ENCODE results near the gene RGS3.

The RGS3 gene

DNA sequence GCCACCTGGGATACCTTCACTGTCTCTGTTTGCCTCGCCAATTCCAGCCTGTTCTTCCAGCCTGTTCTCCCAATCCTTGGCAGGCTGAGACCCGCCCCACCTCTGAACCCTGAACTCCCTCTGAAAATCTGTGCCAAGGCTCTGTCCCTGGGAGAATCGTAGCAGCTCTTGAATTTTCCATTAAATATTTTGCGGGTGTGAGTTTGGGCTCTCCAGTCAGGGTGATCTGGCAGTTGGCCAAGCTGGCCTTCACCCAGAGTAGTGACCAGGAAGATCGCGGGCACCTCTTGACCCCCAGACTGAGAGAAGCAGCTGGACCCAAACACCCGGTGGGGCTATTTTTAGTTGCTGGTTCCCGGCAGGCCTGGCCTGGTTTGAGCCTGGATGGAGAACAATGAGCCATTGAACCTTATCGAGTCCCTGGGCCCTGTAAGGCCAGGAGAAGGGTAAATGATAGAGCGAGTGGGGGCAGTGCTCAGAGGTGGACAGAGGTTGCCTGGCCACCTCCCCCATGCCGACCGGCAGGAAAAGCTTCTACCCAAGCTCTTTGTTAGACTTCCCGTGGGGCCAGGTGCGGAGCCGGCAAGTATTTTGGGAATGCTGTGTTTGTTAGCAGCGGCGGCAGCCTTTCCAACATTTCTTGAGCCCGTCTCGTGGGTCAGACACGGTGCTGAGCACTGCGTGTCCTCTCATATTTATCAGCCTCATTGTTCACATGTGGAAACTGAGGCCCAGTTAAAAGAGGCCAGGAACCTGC lies 146.2 kb downstream of the RGS3 start:
- TF ChIP-seq, protein P1, sequence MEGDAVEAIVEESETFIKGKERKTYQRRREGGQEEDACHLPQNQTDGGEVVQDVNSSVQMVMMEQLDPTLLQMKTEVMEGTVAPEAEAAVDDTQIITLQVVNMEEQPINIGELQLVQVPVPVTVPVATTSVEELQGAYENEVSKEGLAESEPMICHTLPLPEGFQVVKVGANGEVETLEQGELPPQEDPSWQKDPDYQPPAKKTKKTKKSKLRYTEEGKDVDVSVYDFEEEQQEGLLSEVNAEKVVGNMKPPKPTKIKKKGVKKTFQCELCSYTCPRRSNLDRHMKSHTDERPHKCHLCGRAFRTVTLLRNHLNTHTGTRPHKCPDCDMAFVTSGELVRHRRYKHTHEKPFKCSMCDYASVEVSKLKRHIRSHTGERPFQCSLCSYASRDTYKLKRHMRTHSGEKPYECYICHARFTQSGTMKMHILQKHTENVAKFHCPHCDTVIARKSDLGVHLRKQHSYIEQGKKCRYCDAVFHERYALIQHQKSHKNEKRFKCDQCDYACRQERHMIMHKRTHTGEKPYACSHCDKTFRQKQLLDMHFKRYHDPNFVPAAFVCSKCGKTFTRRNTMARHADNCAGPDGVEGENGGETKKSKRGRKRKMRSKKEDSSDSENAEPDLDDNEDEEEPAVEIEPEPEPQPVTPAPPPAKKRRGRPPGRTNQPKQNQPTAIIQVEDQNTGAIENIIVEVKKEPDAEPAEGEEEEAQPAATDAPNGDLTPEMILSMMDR (IDR thresholded peaks at IDR 0.05; ENCODE audit: low read depth, low read length) = no peak
- H3K4me3 ChIP-seq (ENCODE audit: low read depth, low read length) = no peak overlapping the region

DNA sequence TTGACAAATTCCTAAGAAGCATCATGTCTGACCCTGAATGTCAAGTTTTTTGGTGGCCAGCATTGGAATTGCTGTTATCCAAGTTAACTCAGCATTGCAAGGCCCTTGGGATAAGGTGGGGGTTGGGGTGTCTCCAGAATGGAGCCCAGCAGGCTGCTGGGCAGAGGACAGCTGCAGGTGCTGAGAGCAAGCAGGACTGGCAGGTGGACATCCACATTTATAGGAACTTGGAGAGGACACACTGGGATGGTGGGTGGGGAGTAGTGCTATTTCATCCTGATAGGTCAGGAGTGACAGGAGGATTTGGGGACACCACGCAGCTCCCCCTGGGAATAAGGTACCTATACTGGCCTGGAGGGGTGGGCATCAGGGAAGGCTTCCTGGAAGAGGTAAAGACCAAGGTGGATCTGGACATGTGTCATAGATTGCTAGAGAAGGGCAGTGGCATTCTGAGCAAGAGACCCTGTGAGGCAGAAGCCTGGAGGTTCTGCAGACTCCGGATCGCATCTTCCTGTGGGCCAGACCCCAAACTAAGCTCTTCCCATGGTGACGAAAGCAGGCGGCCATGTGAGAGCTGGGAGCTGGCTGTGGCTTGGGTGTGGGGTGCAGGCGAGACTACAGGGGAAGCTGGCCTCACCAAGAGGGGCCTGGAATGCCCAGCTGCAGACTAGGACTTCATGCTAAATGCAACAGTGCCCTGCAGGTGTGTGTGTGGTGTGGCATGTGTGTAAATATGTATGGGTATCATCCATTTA lies 148.1 kb downstream of the RGS3 start:
- H3K4me3 ChIP-seq (ENCODE audit: low read depth, low read length) = no peak overlapping the region

DNA sequence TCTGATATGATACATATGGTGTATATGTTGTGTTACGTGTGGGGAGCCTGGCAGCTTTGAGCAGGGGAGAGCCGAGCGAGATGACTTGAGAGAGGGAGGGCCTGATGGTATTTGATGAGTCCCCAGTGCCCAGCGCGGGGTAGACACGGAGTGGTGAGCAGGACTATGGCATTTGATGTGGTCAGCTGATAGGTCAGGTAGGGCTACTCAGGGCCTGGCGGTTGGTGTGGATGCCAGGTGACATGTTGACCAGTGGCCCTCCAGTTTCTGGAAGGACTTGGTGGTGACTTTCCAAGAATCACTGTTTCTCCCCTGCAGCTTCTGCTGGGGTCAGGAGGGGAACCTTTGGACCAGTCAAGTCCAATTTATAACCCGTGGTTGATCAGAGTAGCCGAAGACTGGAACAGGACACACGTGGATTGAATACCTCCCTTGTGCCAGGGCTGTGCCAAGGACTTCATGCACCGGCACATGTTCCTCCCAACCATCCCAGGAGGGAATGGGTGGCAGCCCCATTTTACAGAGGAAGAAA lies 148.8 kb downstream of the RGS3 start:
- TF ChIP-seq, protein P1 (IDR thresholded peaks at IDR 0.05; ENCODE audit: low read depth, low read length) = no peak
- no peak overlapping the region for H3K4me3 ChIP-seq (ENCODE audit: low read depth, low read length)

More for the DNA sequence above, 148.1 kb downstream of the RGS3 start:
- TF ChIP-seq, protein P1 (IDR thresholded peaks at IDR 0.05; ENCODE audit: low read depth, low read length) = no peak

DNA sequence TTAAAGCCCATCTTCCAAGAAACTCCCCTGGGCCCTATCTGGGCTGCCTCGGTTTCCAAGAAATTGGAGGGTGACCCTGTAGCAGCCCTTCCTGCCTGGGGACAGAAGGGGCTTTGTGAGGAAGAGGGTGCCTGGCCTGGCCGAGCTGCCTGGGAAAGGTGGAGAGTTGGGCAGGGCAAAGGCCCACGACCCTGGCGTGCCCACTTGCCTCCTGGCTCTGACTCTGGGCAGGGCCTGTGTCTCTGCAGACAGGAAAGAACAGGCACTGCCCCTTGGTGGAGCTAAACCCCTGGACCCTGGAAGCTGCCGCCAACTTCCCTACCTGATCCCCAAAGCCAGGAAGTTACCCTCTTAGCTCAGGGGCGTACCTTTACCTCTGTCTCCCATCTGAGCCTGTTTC lies 149.3 kb downstream of the RGS3 start:
- no peak overlapping the region for H3K4me3 ChIP-seq (ENCODE audit: low read depth, low read length)

DNA sequence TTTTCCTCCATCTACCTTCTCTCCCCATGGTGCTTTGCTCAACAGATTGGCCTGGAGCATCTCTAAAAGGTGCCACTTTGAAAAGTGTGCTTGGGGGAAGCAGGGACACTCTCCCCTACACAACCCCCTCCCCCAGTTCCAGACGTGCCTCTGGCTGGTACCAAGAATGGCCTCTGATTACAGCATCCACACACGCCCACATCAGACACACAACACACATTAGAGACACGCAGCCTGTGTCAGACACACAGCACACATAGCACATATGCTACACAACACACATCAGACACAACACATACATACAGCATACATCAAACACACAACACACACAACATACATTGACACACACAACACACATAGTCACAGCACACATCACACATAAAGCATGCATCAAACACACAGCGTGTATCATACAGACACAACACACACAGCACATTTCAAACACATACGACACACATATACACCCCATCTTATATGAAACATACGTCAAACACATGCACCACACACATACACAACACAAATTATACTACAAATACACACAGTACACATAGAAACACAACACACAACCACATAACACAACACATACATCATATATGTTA lies 150.4 kb downstream of the RGS3 start:
- no peak overlapping the region for H3K4me3 ChIP-seq (ENCODE audit: low read depth, low read length)
- TF ChIP-seq, protein P1 (IDR thresholded peaks at IDR 0.05; ENCODE audit: low read depth, low read length) = no peak

More for the DNA sequence above, 149.3 kb downstream of the RGS3 start:
- TF ChIP-seq, protein P1 (IDR thresholded peaks at IDR 0.05; ENCODE audit: low read depth, low read length) = no peak

DNA sequence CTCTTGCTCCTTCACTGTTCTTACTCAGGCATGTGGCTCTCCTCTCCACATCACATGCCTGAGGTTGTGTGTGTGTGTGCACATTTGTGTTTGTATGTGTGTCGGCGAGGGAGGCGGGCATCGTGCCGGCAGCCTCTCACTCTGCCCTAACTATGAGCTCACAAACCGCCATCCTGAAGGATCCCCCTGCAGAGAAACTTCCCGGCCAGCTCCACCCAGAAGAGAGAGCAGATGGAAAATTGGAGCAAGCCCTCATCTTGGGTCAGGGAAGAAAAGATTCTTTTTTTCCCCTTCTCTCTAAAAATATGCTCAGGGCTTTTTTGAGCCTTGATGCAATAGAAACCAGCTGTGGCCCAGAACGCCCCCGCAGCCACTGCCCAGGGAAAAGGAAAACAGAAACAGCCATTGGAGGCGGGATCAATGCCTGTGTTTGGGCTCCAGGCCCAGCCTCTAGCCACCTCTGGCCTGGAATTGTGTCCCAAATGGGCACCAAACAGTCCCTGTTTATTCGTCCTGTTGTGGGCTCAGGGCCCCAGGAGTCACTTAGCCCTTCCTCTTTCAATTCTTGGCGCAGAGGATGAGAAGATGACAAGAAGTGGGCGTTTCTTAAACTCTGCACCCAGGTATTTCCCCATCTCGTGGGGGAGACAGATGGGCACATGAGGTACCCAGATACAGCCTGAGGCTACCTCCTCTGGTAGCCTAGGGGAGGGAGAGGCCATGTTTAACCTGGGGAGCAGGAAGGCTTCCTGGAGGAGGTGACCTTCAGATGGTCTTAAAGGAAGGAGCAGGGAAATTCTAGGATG lies 151.5 kb downstream of the RGS3 start:
- H3K4me3 ChIP-seq (ENCODE audit: low read depth, low read length) = no peak overlapping the region
- TF ChIP-seq, protein P1 (IDR thresholded peaks at IDR 0.05; ENCODE audit: low read depth, low read length) = no peak

Data from WI38 (cell line).